HG02678 (cell line): ENCODE results near the gene FAM187B.
"Not testable (repeated sequence)": the region's sequence is repeated elsewhere in the genome, so short reads cannot be mapped to it uniquely, and the experiment has no call there.

Source experiments
- ATAC-seq: cut with Tn5 transposase; IDR thresholded peaks from one replicate; pipeline ENCODE4 v1.9.1; 2021; ENCODE audit warnings: mild to moderate bottlenecking, moderate library complexity; ENCODE audit not compliant: unreplicated experiment

The FAM187B gene

GRCh38 chr19:35213663-35214632 lies 14.6 kb downstream of the FAM187B start:
- ATAC-seq = peak; percentile 61

GRCh38 chr19:35212241-35212640 lies 16.3 kb downstream of the FAM187B start:
- no peak for ATAC-seq

GRCh38 chr19:35211545-35212230 lies 16.9 kb downstream of the FAM187B start:
- ATAC-seq = no peak

- no peak for ATAC-seq
Observed at GRCh38 chr19:35209646-35210045, 18.9 kb downstream of the FAM187B start.

GRCh38 chr19:35208121-35208520 lies 20.4 kb downstream of the FAM187B start:
- ATAC-seq = no peak

- ATAC-seq = no peak
Observed at GRCh38 chr19:35207391-35207871, 21.1 kb downstream of the FAM187B start.

- no peak for ATAC-seq
Observed at GRCh38 chr19:35206855-35207254, 21.7 kb downstream of the FAM187B start.

- ATAC-seq = peak; percentile 36
Observed at GRCh38 chr19:35206379-35206778, 22.2 kb downstream of the FAM187B start.

- peak; percentile 9 for ATAC-seq
Observed at GRCh38 chr19:35205733-35206323, 22.7 kb downstream of the FAM187B start.

GRCh38 chr19:35204799-35205732 lies 23.5 kb downstream of the FAM187B start:
- ATAC-seq = peak; percentile 78

- no peak for ATAC-seq
Observed at GRCh38 chr19:35202722-35203688, 25.5 kb downstream of the FAM187B start.

- no peak for ATAC-seq
Observed at GRCh38 chr19:35199481-35199880, 29.1 kb downstream of the FAM187B start.

GRCh38 chr19:35196861-35197260 lies 31.7 kb downstream of the FAM187B start:
- ATAC-seq = not testable (repeated sequence)

- ATAC-seq = no peak
Observed at GRCh38 chr19:35195830-35196229, 32.7 kb downstream of the FAM187B start.

GRCh38 chr19:35194012-35194984 lies 34.2 kb downstream of the FAM187B start:
- ATAC-seq = no peak

- no peak for ATAC-seq
Observed at GRCh38 chr19:35184884-35185283, 43.7 kb downstream of the FAM187B start.

- ATAC-seq = no peak
Observed at GRCh38 chr19:35184267-35184666, 44.3 kb downstream of the FAM187B start.

GRCh38 chr19:35181387-35181786 lies 47.2 kb downstream of the FAM187B start:
- no peak for ATAC-seq
